OCI-LY3 (cell line): ENCODE measurements around the gene CNOT10.

Experiments
- H2AFZ ChIP-seq: fragments of 200-600, 300-600 bp; shearing (Covaris generic); 2 replicates; pipeline ENCODE4 v1.6.0; 2014; ENCODE audit warnings: antibody characterized with exemption, low read depth, low read length
- H3K27ac ChIP-seq: fragments of 200-600, 300-600 bp; sonication (generic); 2 replicates; pipeline ENCODE4 v1.5.1; 2014; ENCODE audit warnings: mild to moderate bottlenecking, low read length, moderate library complexity, mixed read lengths
- H3K27me3 ChIP-seq: fragments of 200-600, 300-600 bp; sonication (generic); 2 replicates; pipeline ENCODE4 v1.6.1; 2014; ENCODE audit warnings: low read depth, low read length, mixed read lengths
- H3K36me3 ChIP-seq: fragments of 200-600, 300-600 bp; sonication (generic); replicated peaks from 2 replicates; pipeline ENCODE3; 2014; ENCODE audit warnings: low read depth, low read length, mixed read lengths
- H3K4me1 ChIP-seq: fragments of 300-600, 200-600 bp; sonication (generic); 2 replicates; pipeline ENCODE4 v1.6.1; 2014; ENCODE audit warnings: low read length, mixed read lengths
- H3K4me2 ChIP-seq: fragments of 200-600, 300-600 bp; sonication (generic); 2 replicates; pipeline ENCODE4 v1.6.1; 2014; ENCODE audit warnings: low read length, mixed read lengths
- H3K4me3 ChIP-seq: fragments of 300-600, 200-600 bp; sonication (generic); 2 replicates; pipeline ENCODE4 v1.5.1; 2014; ENCODE audit warnings: antibody characterized with exemption, mild to moderate bottlenecking, low read length, moderate library complexity
- H3K79me2 ChIP-seq: fragments of 300-600, 200-600 bp; shearing (Covaris generic); 2 replicates; pipeline ENCODE4 v1.6.1; 2014; ENCODE audit warnings: mild to moderate bottlenecking, low read length, mixed read lengths
- H3K9ac ChIP-seq: fragments of 300-600, 200-600 bp; shearing (Covaris generic); 2 replicates; pipeline ENCODE4 v1.6.0; 2014; ENCODE audit warnings: mild to moderate bottlenecking, low read length, moderate library complexity
- H3K9me3 ChIP-seq: fragments of 200-600, 300-600 bp; shearing (Covaris generic); 2 replicates; pipeline ENCODE4 v1.6.1; 2014; ENCODE audit warnings: low read length, mixed read lengths; ENCODE audit not compliant: insufficient read depth
- H4K20me1 ChIP-seq: fragments of 200-600, 300-600 bp; sonication (generic); 2 replicates; pipeline ENCODE4 v1.6.1; 2016; ENCODE audit warnings: low read length, mixed read lengths; ENCODE audit not compliant: insufficient read depth
- CTCF ChIP-seq: fragments of 200-600, 300-600 bp; sonication (generic); IDR thresholded peaks from 2 replicates; pipeline ENCODE4 v1.5.1; 2014; ENCODE audit warnings: antibody characterized with exemption, low read length, low read depth
- EZH2phosphoT487 ChIP-seq: fragments of 200-600 bp; shearing (Covaris generic); IDR thresholded peaks from 2 replicates; pipeline ENCODE4 v1.6.1; 2018; ENCODE audit warnings: antibody characterized with exemption, mixed run types, low read depth

CNOT10 gene

GRCh38 chr3:32813180-32813579 is 128.2 kb downstream of the CNOT10 start:
- Histone ChIP-seq H3K4me3 (no peak overlapping the region), H3K36me3 (no peaks in the 10 kb centered on the region), H3K9ac (no peak overlapping the region), H4K20me1 (no peaks in the 10 kb centered on the region), H3K27me3 (no peaks in the 10 kb centered on the region), H3K79me2 (no peaks in the 10 kb centered on the region), H3K9me3 (no peaks in the 10 kb centered on the region), H3K4me2 (no peak overlapping the region), H3K4me1 (peaks cover 6% of the 10 kb centered on the region), H2AFZ (no peak overlapping the region), H3K27ac (no peak overlapping the region)
- TF ChIP-seq CTCF, result no peak

- Histone ChIP-seq H3K27ac (no peak overlapping the region), H3K9ac (no peak overlapping the region), H3K36me3 (no peaks in the 10 kb centered on the region), H3K4me1 (peaks cover 6% of the 10 kb centered on the region), H3K4me2 (peak overlapping the region; percentile 25), H3K27me3 (no peaks in the 10 kb centered on the region), H3K4me3 (no peak overlapping the region), H3K9me3 (no peaks in the 10 kb centered on the region), H4K20me1 (no peaks in the 10 kb centered on the region), H3K79me2 (no peaks in the 10 kb centered on the region), H2AFZ (peak overlapping the region; percentile 79)
- TF ChIP-seq EZH2phosphoT487 (no peak), CTCF (no peak)
Measured at GRCh38 chr3:32814361-32814760, 129.4 kb downstream of the CNOT10 start.

DNA sequence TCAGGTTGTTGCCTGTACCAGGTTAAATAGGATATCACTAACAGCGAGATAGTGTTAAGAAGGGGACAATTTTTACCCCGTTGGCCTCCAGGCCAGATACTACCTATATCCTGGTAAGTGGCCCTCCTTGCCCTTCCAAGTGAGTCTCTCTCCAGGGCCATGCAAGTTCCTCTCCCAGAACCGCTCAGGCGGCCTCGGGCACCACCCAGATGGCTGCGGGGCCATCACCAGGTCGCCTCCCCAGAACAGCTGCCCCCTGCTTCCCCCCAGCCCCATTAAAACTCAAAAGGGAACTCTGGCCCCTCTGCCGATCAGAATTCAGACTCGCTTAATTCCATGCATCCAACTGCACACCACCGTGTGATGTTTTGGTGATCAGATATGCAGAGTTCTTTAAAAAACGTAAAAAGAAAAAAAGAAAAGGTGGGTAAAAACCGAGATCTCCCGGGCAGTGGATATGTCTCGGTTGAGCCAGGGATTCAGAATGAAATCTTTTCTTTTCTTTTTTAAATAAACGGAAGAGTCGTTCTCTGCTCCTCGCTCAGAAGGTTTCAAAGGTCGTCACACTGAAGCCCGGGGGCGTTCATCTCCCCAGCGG is 131.0 kb downstream of the CNOT10 start:
- Histone ChIP-seq H4K20me1 (no peaks in the 10 kb centered on the region), H3K27ac (no peak overlapping the region), H3K4me2 (no peak overlapping the region), H3K9ac (no peak overlapping the region), H2AFZ (no peak overlapping the region), H3K36me3 (no peaks in the 10 kb centered on the region), H3K9me3 (no peaks in the 10 kb centered on the region), H3K27me3 (0 out of 2 replicates have a peak, but pooled peaks cover 2% of the 10 kb centered on the region), H3K4me3 (no peak overlapping the region), H3K4me1 (peaks cover 6% of the 10 kb centered on the region), H3K79me2 (no peaks in the 10 kb centered on the region)
- TF ChIP-seq EZH2phosphoT487, result no peak
- TF ChIP-seq CTCF, result no peak

- Histone ChIP-seq H3K27me3 (0 out of 2 replicates have a peak, but pooled peaks cover 2% of the 10 kb centered on the region), H3K36me3 (no peaks in the 10 kb centered on the region), H3K79me2 (no peaks in the 10 kb centered on the region), H3K4me2 (no peak overlapping the region), H3K9me3 (no peaks in the 10 kb centered on the region), H4K20me1 (no peaks in the 10 kb centered on the region), H3K27ac (no peak overlapping the region), H3K4me1 (peaks cover 6% of the 10 kb centered on the region), H3K9ac (no peak overlapping the region), H2AFZ (no peak overlapping the region), H3K4me3 (no peak overlapping the region)
- TF ChIP-seq CTCF (no peak), EZH2phosphoT487 (no peak)
Measured at GRCh38 chr3:32816439-32817256, 131.7 kb downstream of the CNOT10 start.
